WTC11 (cell line): Measurements from ENCODE around the gene RDH12.

Experiments used
- CTCF ChIP-seq: fragments of 200-600 bp; IDR thresholded peaks from 2 replicates; pipeline ENCODE4 v1.8.0; 2022; ENCODE audit warnings: antibody characterized with exemption
- E2F4 ChIP-seq: sonication (generic); formaldehyde crosslinking; IDR thresholded peaks from 2 replicates; pipeline ENCODE4 v1.8.1; 2022; ENCODE audit warnings: low read depth, mild to moderate bottlenecking, moderate library complexity, missing genetic modification reagents, borderline replicate concordance
- MAX ChIP-seq: sonication (generic); formaldehyde crosslinking; IDR thresholded peaks from 2 replicates; pipeline ENCODE4 v1.8.0; 2022; ENCODE audit warnings: mild to moderate bottlenecking, missing genetic modification reagents
- SP1 ChIP-seq: sonication (generic); formaldehyde crosslinking; conservative IDR thresholded peaks from 2 replicates; pipeline ENCODE4 v1.8.1; 2022; ENCODE audit warnings: missing genetic modification reagents
- TEAD1 ChIP-seq: sonication (generic); formaldehyde crosslinking; IDR thresholded peaks from 2 replicates; pipeline ENCODE4 v1.8.0; 2022; ENCODE audit warnings: mild to moderate bottlenecking, missing genetic modification reagents
- USF1 ChIP-seq: sonication (generic); formaldehyde crosslinking; IDR thresholded peaks from 2 replicates; pipeline ENCODE4 v1.8.0; 2022; ENCODE audit warnings: mild to moderate bottlenecking, missing genetic modification reagents

- TF ChIP-seq CTCF (no peak), MAX (CRISPR knock-in tag) (no peak), USF1 (no peak), E2F4 (CRISPR knock-in tag) (no peak), TEAD1 (no peak), SP1 (CRISPR knock-in tag) (no peak)
Measured at GRCh38 chr14:67727361-67727760, 25.7 kb downstream of the RDH12 start.
